GF-D8 (cell line): ENCODE measurements around the gene TRIM51G.
"Not testable (repeated sequence)": the region's sequence is repeated elsewhere in the genome, so short reads cannot be mapped to it uniquely, and the experiment has no call there.

Experiments
- DNase-seq: peaks from one replicate; lab custom pipeline; 2025; lab: John Stamatoyannopoulos, UW

The TRIM51G gene

DNA sequence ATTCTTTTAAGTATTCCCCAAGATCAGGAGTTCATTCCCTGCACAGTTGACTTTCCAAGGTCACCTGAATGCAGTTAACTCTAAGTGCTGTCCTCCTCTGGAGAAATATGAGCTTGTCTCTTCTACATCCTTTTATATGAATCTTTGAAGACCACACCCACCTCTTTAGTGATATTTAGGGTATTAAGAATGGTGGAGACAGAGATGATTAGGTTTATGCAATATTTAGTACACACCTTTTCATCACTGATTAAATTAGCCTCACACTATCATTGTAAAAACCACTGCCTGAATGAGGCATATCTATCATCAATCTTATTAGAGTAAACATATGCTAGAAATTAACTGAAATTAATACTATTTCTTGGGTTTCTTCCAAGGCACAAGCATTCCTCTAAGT, at the start of gene TRIM51G:
TRIM51G (minus strand) TSS at position 101 of the 400 bp plus-strand sequence. CDS start 2,190 bp downstream, outside the sequence.
- DNase-seq: not testable (repeated sequence)

DNA sequence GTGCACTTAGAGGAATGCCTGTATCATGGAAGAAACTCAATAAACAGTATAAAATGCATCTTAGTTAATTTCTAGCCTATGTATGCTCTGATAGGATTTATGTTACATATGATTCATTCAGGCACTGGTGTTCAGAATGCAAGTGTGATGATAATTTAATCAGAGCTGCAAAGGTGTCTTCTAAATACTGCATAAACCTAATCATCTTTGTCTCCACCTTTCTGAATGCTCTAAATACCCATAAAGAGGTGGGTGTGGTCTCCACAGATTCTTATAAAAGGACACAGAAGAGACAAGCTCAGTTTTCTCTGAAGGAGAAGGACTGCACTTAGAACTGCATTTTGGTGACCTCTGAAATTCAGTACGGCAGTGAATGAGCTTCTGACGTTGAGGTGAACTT, 44.8 kb upstream of the TRIM51G start, which contains the start of gene TRIM49B:
TRIM49B (plus strand) TSS at position 301 of the 400 bp plus-strand sequence. CDS start 2,777 bp downstream, outside the sequence.
- not testable (repeated sequence) for DNase-seq

GRCh38 chr11:48968592-48968991, 15.1 kb downstream of the TRIM51G start:
- not testable (repeated sequence) for DNase-seq

DNA sequence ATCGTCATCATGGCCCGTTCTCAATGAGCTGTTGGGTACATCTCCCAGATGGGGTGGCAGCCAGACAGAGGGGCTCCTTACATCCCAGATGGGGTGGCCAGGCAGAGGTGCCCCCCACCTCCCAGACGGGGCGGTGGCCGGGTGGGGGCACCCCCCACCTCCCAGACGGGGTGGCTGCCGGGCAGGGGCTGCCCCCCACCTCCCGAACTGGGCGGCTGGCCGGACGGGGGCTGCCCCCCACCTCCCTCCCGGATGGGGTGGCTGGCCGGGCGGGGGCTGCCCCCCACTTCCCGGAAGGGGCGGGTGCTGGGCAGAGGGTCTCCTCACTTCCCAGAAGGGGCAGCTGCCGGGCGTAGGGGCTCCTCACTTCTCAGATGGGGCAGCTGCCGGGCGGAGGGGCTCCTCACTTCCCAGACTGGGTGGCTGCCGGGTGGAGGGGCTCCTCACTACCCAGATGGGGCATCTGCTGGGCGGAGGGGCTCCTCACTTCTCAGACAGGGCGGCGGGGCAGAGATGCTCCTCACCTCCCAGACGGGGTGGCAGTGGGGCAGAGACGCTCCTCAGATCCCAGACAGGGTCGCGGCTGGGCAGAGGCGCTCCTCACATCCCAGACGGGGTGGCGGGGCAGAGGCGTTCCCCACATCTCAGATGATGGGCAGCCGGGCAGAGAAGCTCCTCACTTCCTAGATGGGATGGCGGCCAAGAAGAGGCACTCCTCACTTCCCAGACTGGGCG, 28.2 kb downstream of the TRIM51G start:
- DNase-seq: not testable (repeated sequence)

DNA sequence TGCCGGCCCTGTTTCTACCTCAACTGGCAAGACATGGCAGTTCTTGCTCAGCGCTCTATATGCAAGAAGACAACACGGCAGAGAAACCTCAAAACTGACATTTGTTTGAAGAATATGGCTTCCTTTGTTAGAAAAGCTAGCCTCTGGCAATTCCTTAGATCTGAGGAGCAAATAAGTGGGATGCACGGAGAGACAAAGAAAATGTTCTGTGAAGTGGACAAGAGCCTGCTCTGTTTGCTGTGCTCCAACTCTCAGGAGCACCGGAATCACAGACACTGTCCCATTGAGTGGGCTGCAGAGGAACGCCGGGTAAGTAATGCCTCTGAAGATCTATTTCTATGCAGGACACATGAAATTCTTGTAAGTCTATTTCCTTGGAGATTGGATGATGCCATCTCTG, 37.9 kb downstream of the TRIM51G start:
- DNase-seq: not testable (repeated sequence)
